DND-41 (cell line): ENCODE data around the gene LDB2.

Experiments
- EZH2 ChIP-seq: IDR thresholded peaks from 3 replicates; pipeline ENCODE4 v1.6.1; 2012; ENCODE audit warnings: borderline replicate concordance, low read depth, mild to moderate bottlenecking, moderate library complexity, low read length, inconsistent platforms; ENCODE audit not compliant: severe bottlenecking
- TF ChIP-seq, protein P1 (sequence below): IDR thresholded peaks from 2 replicates; pipeline ENCODE4 v1.5.1; 2012; ENCODE audit warnings: borderline replicate concordance, low read length, moderate library complexity, mild to moderate bottlenecking; ENCODE audit not compliant: poor library complexity, severe bottlenecking; ENCODE audit errors: extremely low read depth

DNA sequence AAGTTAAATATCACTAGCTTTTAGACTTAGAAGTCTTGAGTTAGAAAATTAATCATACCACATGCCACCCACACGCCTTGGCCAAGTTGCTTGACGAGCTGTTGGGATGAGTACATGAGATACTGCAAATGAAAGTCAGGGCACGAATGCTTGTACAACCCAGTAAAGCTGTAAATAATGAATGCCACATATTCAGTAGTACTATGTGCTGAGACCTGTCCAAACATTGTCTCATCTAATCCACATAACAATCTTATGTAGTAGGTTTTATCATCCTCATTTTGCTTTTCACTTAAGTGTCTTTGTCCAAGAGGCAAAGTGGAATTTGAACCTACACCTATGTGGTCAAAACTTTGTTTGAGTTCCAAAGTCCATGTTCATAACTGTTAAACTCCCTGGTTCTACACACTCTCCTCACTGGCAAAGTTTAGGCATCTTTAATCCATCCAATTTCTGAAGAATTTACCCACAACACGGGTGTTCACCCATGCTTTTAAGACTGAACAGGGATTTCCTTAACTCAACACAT lies 74.1 kb downstream of the LDB2 start:
- TF ChIP-seq, protein P1, sequence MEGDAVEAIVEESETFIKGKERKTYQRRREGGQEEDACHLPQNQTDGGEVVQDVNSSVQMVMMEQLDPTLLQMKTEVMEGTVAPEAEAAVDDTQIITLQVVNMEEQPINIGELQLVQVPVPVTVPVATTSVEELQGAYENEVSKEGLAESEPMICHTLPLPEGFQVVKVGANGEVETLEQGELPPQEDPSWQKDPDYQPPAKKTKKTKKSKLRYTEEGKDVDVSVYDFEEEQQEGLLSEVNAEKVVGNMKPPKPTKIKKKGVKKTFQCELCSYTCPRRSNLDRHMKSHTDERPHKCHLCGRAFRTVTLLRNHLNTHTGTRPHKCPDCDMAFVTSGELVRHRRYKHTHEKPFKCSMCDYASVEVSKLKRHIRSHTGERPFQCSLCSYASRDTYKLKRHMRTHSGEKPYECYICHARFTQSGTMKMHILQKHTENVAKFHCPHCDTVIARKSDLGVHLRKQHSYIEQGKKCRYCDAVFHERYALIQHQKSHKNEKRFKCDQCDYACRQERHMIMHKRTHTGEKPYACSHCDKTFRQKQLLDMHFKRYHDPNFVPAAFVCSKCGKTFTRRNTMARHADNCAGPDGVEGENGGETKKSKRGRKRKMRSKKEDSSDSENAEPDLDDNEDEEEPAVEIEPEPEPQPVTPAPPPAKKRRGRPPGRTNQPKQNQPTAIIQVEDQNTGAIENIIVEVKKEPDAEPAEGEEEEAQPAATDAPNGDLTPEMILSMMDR: no peak
- TF ChIP-seq EZH2: no peak
